A549 (cell line): ENCODE results near the gene SURF2.

ENCODE experiments used
- ATOH8 ChIP-seq: fragments of 250-450 bp; sonication (Bioruptor Pico); IDR thresholded peaks from 2 replicates; pipeline ENCODE4 v1.5.0; 2020; ENCODE audit warnings: low read depth, mild to moderate bottlenecking, moderate library complexity
- CTCF ChIP-seq: fragments of >200 bp; sonication (Bioruptor Twin); formaldehyde crosslinking; IDR thresholded peaks from 3 replicates; pipeline ENCODE4 v1.5.1; 2016
- EHF ChIP-seq: fragments of 250-450 bp; sonication (Bioruptor Pico); IDR thresholded peaks from 2 replicates; pipeline ENCODE4 v1.5.0; 2020; ENCODE audit warnings: mild to moderate bottlenecking
- ESRRA ChIP-seq: fragments of 150-350 bp; IDR thresholded peaks from 2 replicates; pipeline ENCODE4 v1.6.1; 2014; ENCODE audit warnings: mild to moderate bottlenecking, low read length, borderline replicate concordance
- POLR2A ChIP-seq: IDR thresholded peaks from 2 replicates; pipeline ENCODE4 v1.6.1; 2012; ENCODE audit warnings: mild to moderate bottlenecking, low read length
- SMC3 ChIP-seq: fragments of >200 bp; sonication (Bioruptor Twin); formaldehyde crosslinking; IDR thresholded peaks from 3 replicates; pipeline ENCODE4 v1.6.1; 2018; ENCODE audit warnings: inconsistent platforms
- TF ChIP-seq, protein P1 (sequence below): IDR thresholded peaks from 2 replicates; pipeline ENCODE4 v1.6.1; 2012

DNA sequence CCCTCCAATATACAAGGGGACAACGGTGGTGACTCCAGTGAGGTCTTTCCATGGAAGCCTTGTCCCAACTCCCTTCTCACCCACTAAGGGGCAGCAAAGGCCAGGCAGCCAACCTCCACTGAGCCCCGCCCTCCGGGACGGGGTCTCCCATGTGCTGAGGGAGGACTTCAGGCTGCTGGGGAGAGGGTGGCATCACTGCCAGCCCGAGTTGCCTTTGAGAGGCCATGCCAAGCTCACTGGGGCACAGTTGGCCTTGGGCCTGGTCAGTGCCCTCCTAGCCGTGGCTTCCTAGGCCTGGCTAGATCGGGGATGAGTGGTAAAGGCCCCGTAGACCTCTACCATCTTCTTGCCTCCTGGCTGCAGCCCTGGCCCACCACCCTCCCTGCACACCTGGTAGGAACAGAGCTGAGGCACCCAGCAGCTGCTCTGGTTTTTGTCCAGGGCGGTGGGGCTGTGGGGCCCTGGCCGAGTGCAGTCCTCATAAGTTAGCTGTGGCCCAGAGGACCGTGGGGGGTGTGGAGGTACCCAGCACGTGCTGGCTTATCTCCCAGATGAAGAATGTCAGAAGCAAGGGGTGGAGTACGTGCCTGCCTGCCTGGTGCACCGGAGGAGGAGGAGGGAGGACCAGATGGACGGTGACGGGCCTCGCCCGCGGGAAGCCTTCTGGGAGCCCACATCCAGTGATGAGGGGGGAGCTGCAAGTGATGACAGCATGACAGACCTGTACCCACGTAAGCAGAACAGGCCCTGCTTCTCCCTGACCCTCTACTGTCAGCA, 3.2 kb downstream of the SURF2 start:
- TF ChIP-seq POLR2A (no peak), EHF (no peak), ESRRA (no peak), CTCF (peak; percentile 2; the same call in 2 of the 3 replicates), SMC3 (peak; percentile 25; the same call in 1 of the 3 replicates), ATOH8 (CRISPR knock-in tag) (no peak)
- TF ChIP-seq, protein P1, sequence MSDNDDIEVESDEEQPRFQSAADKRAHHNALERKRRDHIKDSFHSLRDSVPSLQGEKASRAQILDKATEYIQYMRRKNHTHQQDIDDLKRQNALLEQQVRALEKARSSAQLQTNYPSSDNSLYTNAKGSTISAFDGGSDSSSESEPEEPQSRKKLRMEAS, result no peak
